ENCODE measurements around the gene SPRR1B. TPM values are rescaled to one million over a fixed set of nuclear protein-coding genes. Genes with fewer than 3 reads are reported as not detected.

Gene SPRR1B
- total RNA-seq, 2 donors from 2014 or later: not detected

DNA sequence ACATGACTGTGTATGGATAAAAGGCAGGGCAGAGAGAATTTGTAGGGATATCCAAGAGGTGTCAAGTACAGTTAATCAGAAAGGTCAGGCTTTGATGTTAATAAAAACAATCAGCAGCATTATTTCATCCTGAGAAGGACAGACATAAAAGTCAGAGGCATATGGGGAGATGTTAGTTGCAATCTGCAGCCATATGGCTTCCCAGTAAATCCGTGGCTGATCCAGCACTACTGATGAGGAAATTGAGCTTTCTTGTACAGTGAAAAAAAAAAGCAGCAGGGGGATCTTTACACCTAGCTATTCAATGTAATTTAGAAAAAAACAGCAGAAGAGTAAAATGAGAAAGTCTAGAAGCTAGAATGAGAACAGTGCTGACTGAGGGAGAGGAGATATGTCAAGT is 2.2 kb upstream of the SPRR1B start:
- H3K4me1 Mint-ChIP-seq: peaks cover 11% of the 10 kb centered on the region
- Histone ChIP-seq H3K9me3 (ENCODE audit: control insufficient read depth, low read length) (no peaks in the 10 kb centered on the region), H3K9ac (ENCODE audit: extremely low read depth, low read length, poor library complexity, severe bottlenecking) (no peak overlapping the region), H3K4me3 (ENCODE audit: low read length) (no peak overlapping the region), H3K27ac (ENCODE audit: low read depth, low read length) (no peak overlapping the region), H3K27me3 (ENCODE audit: control insufficient read depth, insufficient read depth, low read length, poor library complexity, severe bottlenecking) (no peaks in the 10 kb centered on the region), H3K36me3 (ENCODE audit: control insufficient read depth, insufficient read depth, low read length) (no peaks in the 10 kb centered on the region), H3K4me1 (ENCODE audit: control insufficient read depth, insufficient read depth, low read length) (no peaks in the 10 kb centered on the region)
- no peak overlapping the region for H3K4me3 Mint-ChIP-seq
- DNase-seq: no peak
- peaks cover 5% of the 10 kb centered on the region for H3K9me3 Mint-ChIP-seq
- 36 to 50% methylated on average over 1 of the region's 1 CpG for WGBS, 2 experiments (ENCODE audit: insufficient coverage in 1 of 2, insufficient read length in 1 of 2)
- H3K36me3 Mint-ChIP-seq (ENCODE audit: low read depth): no peaks in the 10 kb centered on the region
- TF ChIP-seq, protein P1, sequence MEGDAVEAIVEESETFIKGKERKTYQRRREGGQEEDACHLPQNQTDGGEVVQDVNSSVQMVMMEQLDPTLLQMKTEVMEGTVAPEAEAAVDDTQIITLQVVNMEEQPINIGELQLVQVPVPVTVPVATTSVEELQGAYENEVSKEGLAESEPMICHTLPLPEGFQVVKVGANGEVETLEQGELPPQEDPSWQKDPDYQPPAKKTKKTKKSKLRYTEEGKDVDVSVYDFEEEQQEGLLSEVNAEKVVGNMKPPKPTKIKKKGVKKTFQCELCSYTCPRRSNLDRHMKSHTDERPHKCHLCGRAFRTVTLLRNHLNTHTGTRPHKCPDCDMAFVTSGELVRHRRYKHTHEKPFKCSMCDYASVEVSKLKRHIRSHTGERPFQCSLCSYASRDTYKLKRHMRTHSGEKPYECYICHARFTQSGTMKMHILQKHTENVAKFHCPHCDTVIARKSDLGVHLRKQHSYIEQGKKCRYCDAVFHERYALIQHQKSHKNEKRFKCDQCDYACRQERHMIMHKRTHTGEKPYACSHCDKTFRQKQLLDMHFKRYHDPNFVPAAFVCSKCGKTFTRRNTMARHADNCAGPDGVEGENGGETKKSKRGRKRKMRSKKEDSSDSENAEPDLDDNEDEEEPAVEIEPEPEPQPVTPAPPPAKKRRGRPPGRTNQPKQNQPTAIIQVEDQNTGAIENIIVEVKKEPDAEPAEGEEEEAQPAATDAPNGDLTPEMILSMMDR (conservative IDR thresholded peaks at IDR 0.05): no peak
- H3K27ac Mint-ChIP-seq: no peak overlapping the region
- H3K27me3 Mint-ChIP-seq (ENCODE audit: insufficient read depth): no peaks in the 10 kb centered on the region

DNA sequence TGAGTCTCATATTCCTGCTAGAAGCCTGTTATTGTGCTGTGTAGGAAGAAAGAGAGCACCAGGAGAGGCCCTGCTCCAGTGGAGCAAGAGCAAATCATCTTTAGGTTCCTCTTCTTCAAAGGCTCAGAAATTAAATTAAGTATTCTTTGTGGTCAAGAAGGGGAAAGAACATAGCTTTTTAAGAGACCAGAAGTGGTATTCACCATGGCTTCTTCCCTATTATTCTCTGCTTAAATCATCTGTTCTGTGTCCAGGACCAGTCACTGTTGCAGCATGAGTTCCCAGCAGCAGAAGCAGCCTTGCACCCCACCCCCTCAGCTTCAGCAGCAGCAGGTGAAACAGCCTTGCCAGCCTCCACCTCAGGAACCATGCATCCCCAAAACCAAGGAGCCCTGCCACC is 1.1 kb downstream of the SPRR1B start:
- no peaks in the 10 kb centered on the region for H3K36me3 Mint-ChIP-seq (ENCODE audit: low read depth)
- DNase-seq: no peak
- no peak overlapping the region for H3K27ac Mint-ChIP-seq
- H3K27me3 ChIP-seq (ENCODE audit: control insufficient read depth, insufficient read depth, low read length, poor library complexity, severe bottlenecking): no peaks in the 10 kb centered on the region
- no peaks in the 10 kb centered on the region for H3K4me1 ChIP-seq (ENCODE audit: control insufficient read depth, insufficient read depth, low read length)
- H3K36me3 ChIP-seq (ENCODE audit: control insufficient read depth, insufficient read depth, low read length): no peaks in the 10 kb centered on the region
- no peak overlapping the region for H3K9ac ChIP-seq (ENCODE audit: extremely low read depth, low read length, poor library complexity, severe bottlenecking)
- peaks cover 14% of the 10 kb centered on the region for H3K4me1 Mint-ChIP-seq
- no peak overlapping the region for H3K27ac ChIP-seq (ENCODE audit: low read depth, low read length)
- TF ChIP-seq, protein P1 (conservative IDR thresholded peaks at IDR 0.05): no peak
- H3K27me3 Mint-ChIP-seq (ENCODE audit: insufficient read depth): no peaks in the 10 kb centered on the region
- H3K9me3 ChIP-seq (ENCODE audit: control insufficient read depth, low read length): no peaks in the 10 kb centered on the region
- no peak overlapping the region for H3K4me3 Mint-ChIP-seq
- no peak overlapping the region for H3K4me3 ChIP-seq (ENCODE audit: low read length)
- peaks cover 5% of the 10 kb centered on the region for H3K9me3 Mint-ChIP-seq

GRCh38 chr1:153032677-153033308 is 1.8 kb downstream of the SPRR1B start:
- Histone ChIP-seq H3K9me3 (ENCODE audit: control insufficient read depth, low read length) (no peaks in the 10 kb centered on the region), H3K27me3 (ENCODE audit: control insufficient read depth, insufficient read depth, low read length, poor library complexity, severe bottlenecking) (no peaks in the 10 kb centered on the region), H3K4me3 (ENCODE audit: low read length) (no peak overlapping the region), H3K36me3 (ENCODE audit: control insufficient read depth, insufficient read depth, low read length) (no peaks in the 10 kb centered on the region), H3K4me1 (ENCODE audit: control insufficient read depth, insufficient read depth, low read length) (no peaks in the 10 kb centered on the region), H3K9ac (ENCODE audit: extremely low read depth, low read length, poor library complexity, severe bottlenecking) (no peak overlapping the region), H3K27ac (ENCODE audit: low read depth, low read length) (no peak overlapping the region)
- no peak overlapping the region for H3K4me3 Mint-ChIP-seq
- peak; percentile 63 for DNase-seq
- WGBS, 2 experiments (ENCODE audit: insufficient coverage in 1 of 2, insufficient read length in 1 of 2): 0 to 41% methylated on average over 1 to 3 of the region's 3 CpGs
- TF ChIP-seq, protein P1 (conservative IDR thresholded peaks at IDR 0.05): peak; percentile 78
- no peaks in the 10 kb centered on the region for H3K27me3 Mint-ChIP-seq (ENCODE audit: insufficient read depth)
- peaks cover 20% of the 10 kb centered on the region for H3K4me1 Mint-ChIP-seq
- H3K9me3 Mint-ChIP-seq: peaks cover 5% of the 10 kb centered on the region
- H3K36me3 Mint-ChIP-seq (ENCODE audit: low read depth): no peaks in the 10 kb centered on the region
- peak overlapping the region; percentile 3 for H3K27ac Mint-ChIP-seq

Measured in endodermal cell (in vitro differentiated cells).